ENCODE data around the gene TNMD. TPM values are rescaled to one million over a fixed set of nuclear protein-coding genes. Genes with fewer than 3 reads are reported as not detected.

TNMD gene
- total RNA-seq, 2 experiments from 2014 or later, result not detected

- intact Hi-C loops (cut with micrococcal nuclease), result no loop called here
- TF ChIP-seq CTCF (IDR thresholded peaks at IDR 0.05), result no peak
- Mint-ChIP-seq H3K4me1 (ENCODE audit: low read depth) (peaks cover 9% of the 10 kb centered on the region), H3K4me3 (no peak overlapping the region), H3K36me3 (ENCODE audit: low read depth) (no peaks in the 10 kb centered on the region), H3K27ac (no peak overlapping the region), H3K9me3 (no peaks in the 10 kb centered on the region), H3K27me3 (peaks cover 1% of the 10 kb centered on the region)
- ChIA-PET POLR2A (no interaction called here), CTCF (no interaction called here)
- ATAC-seq (no peak), DNase-seq (no peak)
Observed at GRCh38 chrX:100623001-100623400, 38.3 kb downstream of the TNMD start.

- H3K27ac Mint-ChIP-seq, result no peak overlapping the region
Observed at GRCh38 chrX:100625985-100626491, 41.3 kb downstream of the TNMD start.

GRCh38 chrX:100635040-100635439 is 50.3 kb downstream of the TNMD start:
- no peak for TF ChIP-seq CTCF (IDR thresholded peaks at IDR 0.05)
- ChIA-PET CTCF (no interaction called here), POLR2A (no interaction called here)
- H3K27me3 Mint-ChIP-seq, result peaks cover 4% of the 10 kb centered on the region
- no peak overlapping the region for H3K4me3 Mint-ChIP-seq
- peaks cover 2% of the 10 kb centered on the region for H3K36me3 Mint-ChIP-seq (ENCODE audit: low read depth)
- intact Hi-C loops (cut with micrococcal nuclease), result no loop called here
- H3K4me1 Mint-ChIP-seq (ENCODE audit: low read depth), result peaks cover 6% of the 10 kb centered on the region
- no peak overlapping the region for H3K27ac Mint-ChIP-seq
- no peak for ATAC-seq
- DNase-seq, result no peak
- no peaks in the 10 kb centered on the region for H3K9me3 Mint-ChIP-seq

More at GRCh38 chrX:100625985-100626491, 41.3 kb downstream of the TNMD start:
- H3K9me3 Mint-ChIP-seq, result no peaks in the 10 kb centered on the region
- ChIA-PET POLR2A (no interaction called here), CTCF (interaction anchor here (1.7 kb wide), 1 partner anchor 11 kb away, joined by 4 read pairs; no protein-coding TSS in a partner anchor)
- H3K27me3 Mint-ChIP-seq, result no peaks in the 10 kb centered on the region
- TF ChIP-seq CTCF (IDR thresholded peaks at IDR 0.05), result no peak
- peaks cover 9% of the 10 kb centered on the region for H3K4me1 Mint-ChIP-seq (ENCODE audit: low read depth)
- peak; percentile 28 for DNase-seq
- H3K36me3 Mint-ChIP-seq (ENCODE audit: low read depth), result no peaks in the 10 kb centered on the region
- peak; percentile 20 for ATAC-seq
- intact Hi-C loops (cut with micrococcal nuclease), result no loop called here
- no peak overlapping the region for H3K4me3 Mint-ChIP-seq

- no peak for DNase-seq
- intact Hi-C loops (cut with micrococcal nuclease), result no loop called here
- Mint-ChIP-seq H3K27ac (no peak overlapping the region), H3K36me3 (ENCODE audit: low read depth) (peaks cover 2% of the 10 kb centered on the region), H3K9me3 (no peaks in the 10 kb centered on the region), H3K4me1 (ENCODE audit: low read depth) (peaks cover 6% of the 10 kb centered on the region), H3K27me3 (peaks cover 4% of the 10 kb centered on the region), H3K4me3 (peak overlapping the region; percentile 73)
- POLR2A ChIA-PET, result no interaction called here
- TF ChIP-seq CTCF (IDR thresholded peaks at IDR 0.05), result no peak
- CTCF ChIA-PET, result interaction anchor here (0.7 to 2.7 kb wide), 3 partner anchors 20 to 124 kb away, joined by 4 to 13 read pairs (median 9); no protein-coding TSS in a partner anchor
- no peak for ATAC-seq
Observed at GRCh38 chrX:100635989-100636320, 51.2 kb downstream of the TNMD start.

GRCh38 chrX:100636321-100636991 is 51.7 kb downstream of the TNMD start, which contains the start of gene TSPAN6:
TSS of gene TSPAN6 (minus strand) at chrX:100636806. CDS start at chrX:100636694, 112 bp downstream.
- POLR2A ChIA-PET, result no interaction called here
- TF ChIP-seq CTCF (IDR thresholded peaks at IDR 0.05), result peak; percentile 26
- CTCF ChIA-PET, result interaction anchor here (0.7 to 2.7 kb wide), 5 partner anchors 20 to 125 kb away, joined by 3 to 13 read pairs (median 5); no protein-coding TSS in a partner anchor

More at GRCh38 chrX:100636321-100636991, 51.7 kb downstream of the TNMD start, which contains the start of gene TSPAN6:
- Mint-ChIP-seq H3K27me3 (peaks cover 4% of the 10 kb centered on the region), H3K4me3 (peak within 1 kb of the TSS; percentile 73), H3K4me1 (ENCODE audit: low read depth) (peaks cover 6% of the 10 kb centered on the region), H3K27ac (peak within 1 kb of the TSS; percentile 79), H3K36me3 (ENCODE audit: low read depth) (peaks cover 2% of the 10 kb centered on the region), H3K9me3 (no peaks in the 10 kb centered on the region)
- DNase-seq (peak; percentile 85), ATAC-seq (peak; percentile 100)
- intact Hi-C loops (cut with micrococcal nuclease), result no loop called here
